Lower lobe of right lung (tissue), 1 donor: ENCODE results near the gene TPSG1. TPM values are rescaled to one million over a fixed set of nuclear protein-coding genes. Genes with fewer than 3 reads are reported as not detected.

Source experiments
- total RNA-seq: library from RNA; stranded (reverse); fragmentation: NEBNext Ultra II Directional; extraction: Animal tissue kit (Norgen Biotek cat#: 25700); gene quantifications from one replicate; pipeline ENCODE4 v1.2.1, GENCODE V29; 2021
- donor health status: DM: no; HTN: yes; CAD: no; lungs with severe emphysema.

TPSG1 gene
- total RNA-seq, 1 donor from 2014 or later: 2.9 TPM

Other genes with a start within 250 kb of the TPSG1 start
- gene SOX8, start 243.5 kb downstream of the TPSG1 start, total RNA-seq: 0.15 TPM
- gene SSTR5, start 152.5 kb downstream of the TPSG1 start, total RNA-seq: not detected
- gene C1QTNF8, start 129.0 kb downstream of the TPSG1 start, total RNA-seq: not detected
- 8.4 TPM for gene CACNA1H, start 72.2 kb downstream of the TPSG1 start, total RNA-seq
- 168 TPM for gene TPSB2, start 4.9 kb upstream of the TPSG1 start, total RNA-seq
- 103 TPM for gene TPSAB1, start 15.4 kb upstream of the TPSG1 start, total RNA-seq
- 9.6 TPM for gene TPSD1, start 30.8 kb upstream of the TPSG1 start, total RNA-seq
- gene UBE2I, start 84.4 kb upstream of the TPSG1 start, total RNA-seq: 93.4 TPM
- 8.4 TPM for gene BAIAP3, start 108.4 kb upstream of the TPSG1 start, total RNA-seq
- gene TSR3, start 126.6 kb upstream of the TPSG1 start, total RNA-seq: 39.5 TPM
- gene GNPTG, start 126.7 kb upstream of the TPSG1 start, total RNA-seq: 89.5 TPM
- gene UNKL, start 189.4 kb upstream of the TPSG1 start, total RNA-seq: 23.1 TPM
- 9.7 TPM for gene UQCC4, start 195.5 kb upstream of the TPSG1 start, total RNA-seq
- not detected for gene PERCC1, start 205.8 kb upstream of the TPSG1 start, total RNA-seq
- gene CCDC154, start 219.3 kb upstream of the TPSG1 start, total RNA-seq: 3.1 TPM
- 146 TPM for gene CLCN7, start 249.8 kb upstream of the TPSG1 start, total RNA-seq